HG02884 (cell line): Measurements from ENCODE around the gene GABBR2.
"Not testable (repeated sequence)": the region's sequence is repeated elsewhere in the genome, so short reads cannot be mapped to it uniquely, and the experiment has no call there.

Experiments
- ATAC-seq: cut with Tn5 transposase; IDR thresholded peaks from one replicate; pipeline ENCODE4 v1.9.1; 2021; ENCODE audit warnings: mild to moderate bottlenecking, moderate library complexity; ENCODE audit not compliant: unreplicated experiment

Gene GABBR2

DNA sequence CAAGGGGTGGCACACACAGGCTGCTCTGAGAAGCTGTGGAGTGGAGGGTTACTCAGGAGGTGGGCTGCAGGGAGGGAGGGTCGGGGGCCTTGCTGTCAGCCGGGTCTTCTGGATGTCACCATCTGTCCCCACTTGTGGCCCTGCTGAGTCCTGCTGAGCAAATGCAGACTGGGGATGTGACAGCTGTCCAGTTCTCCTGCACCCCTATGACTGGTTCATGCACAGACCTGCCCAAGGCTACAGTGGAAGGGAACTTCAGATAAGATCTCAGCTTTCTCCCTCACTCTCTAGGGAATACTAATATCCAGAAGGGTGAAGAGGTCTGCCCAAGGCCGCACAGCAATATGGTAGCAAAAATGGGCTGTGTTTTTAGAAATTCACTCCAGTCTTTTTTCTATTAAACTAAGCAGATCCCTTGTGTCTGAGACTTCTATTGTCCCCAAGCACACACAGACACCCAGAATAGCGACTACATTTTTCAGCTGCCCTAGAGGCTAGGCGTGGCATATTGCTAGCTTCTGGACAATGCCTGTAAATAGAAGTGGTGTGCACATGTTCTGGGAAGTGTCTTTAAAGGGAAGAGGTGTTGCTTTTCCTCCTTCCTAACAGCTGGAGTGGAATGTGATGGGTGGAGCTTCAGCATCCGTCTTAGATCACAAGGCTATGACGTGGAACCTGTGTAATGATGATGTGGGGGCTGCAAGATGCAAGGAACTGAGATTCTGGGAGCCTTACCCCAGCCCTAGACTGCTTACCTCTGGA lies 402.2 kb downstream of the GABBR2 start:
- ATAC-seq, result no peak

DNA sequence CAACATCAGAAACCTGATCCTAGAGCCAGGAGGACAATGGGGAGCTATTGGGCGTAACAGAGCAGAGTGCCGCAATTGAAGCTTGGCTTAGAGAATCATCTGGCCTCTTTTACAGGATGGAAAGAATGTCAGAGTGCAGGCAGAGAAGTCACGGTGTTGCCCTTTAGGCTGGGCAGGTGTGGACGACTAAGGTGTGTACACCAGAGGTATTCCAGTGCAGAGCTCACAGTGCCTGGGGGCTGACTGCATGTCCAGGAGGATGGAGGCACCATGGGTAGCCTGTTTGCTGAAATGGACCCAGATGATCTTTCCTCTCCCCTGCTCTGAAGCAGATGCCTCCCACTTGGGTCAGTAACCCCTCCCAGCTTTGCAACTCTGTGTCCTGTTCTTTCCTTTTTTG lies 404.4 kb downstream of the GABBR2 start:
- ATAC-seq, result no peak

DNA sequence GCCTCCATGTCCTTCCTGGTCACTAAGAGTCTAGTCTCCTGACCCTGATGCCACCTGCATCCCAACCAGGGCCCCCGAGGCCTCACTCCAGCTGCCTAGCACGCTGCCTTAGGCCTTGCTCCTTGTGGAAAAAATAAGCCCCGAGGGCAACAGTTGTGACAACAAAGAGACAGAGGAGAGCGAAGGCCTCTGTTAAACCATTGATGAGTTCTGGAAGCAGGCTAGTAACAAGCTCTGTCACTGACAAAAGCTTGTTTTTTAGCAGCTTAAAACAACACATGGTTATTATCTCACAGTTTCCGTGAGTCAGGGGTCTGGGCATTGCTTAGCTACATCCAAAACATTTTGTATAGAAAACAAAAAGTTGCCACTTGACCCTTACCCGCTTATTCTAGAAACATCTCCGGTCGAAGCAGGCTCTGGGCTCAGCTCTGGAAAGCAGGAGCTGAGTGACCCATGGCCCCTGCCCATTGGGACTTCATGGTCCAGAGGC lies 405.1 kb downstream of the GABBR2 start:
- ATAC-seq, result no peak

DNA sequence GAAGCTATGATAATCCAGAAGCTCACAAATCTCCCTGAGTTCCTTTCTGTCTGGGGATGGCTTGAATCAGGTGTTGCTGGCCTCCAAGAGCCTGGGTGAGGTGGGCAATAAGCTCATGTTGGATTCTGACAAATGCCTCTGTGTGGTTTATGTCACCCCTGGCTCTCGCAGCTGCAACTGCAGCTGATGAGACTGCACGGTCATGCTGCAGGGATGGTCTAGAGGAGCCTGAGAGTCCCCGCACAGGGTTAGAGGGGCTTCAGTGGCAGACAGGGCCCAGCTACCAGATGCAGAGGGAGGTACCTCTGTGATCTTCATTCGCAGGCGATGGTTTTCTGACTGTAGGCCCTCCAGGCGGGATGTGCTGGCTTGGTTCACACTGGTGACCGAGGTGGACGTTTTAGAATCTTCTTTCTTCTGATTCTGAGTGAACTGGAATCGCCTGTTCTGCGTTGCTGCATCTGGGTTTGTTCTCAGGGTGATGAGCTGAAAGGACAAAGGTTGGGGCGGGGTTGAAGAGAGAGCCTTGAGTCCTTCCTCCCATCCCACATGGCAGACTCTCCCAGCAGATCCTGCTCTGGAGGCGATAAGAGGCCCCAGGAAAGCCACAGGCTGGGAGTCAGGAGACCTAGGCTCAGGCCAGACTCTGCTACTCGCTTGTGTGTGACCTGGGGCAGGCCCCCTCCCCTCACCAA lies 405.6 kb downstream of the GABBR2 start:
- no peak for ATAC-seq

DNA sequence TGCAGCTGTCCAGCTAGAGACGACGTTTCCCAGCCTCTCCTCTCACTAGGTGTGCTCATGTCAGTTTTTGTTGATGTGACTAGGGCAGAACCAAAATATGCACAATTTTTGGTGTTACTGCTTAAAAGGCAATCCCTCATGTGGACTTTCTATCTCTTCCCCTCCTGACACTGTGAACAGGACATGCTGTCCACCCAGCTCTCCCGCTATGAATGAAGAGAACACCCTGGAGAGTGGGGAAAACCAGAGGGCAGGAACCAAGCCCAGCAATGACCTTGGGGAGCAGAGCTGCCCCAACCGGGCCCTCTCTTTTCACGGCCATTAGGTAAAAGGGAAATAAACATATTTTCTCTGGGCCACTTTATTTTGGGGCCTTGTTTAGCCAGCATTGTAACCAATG lies 406.6 kb downstream of the GABBR2 start:
- ATAC-seq, result no peak

DNA sequence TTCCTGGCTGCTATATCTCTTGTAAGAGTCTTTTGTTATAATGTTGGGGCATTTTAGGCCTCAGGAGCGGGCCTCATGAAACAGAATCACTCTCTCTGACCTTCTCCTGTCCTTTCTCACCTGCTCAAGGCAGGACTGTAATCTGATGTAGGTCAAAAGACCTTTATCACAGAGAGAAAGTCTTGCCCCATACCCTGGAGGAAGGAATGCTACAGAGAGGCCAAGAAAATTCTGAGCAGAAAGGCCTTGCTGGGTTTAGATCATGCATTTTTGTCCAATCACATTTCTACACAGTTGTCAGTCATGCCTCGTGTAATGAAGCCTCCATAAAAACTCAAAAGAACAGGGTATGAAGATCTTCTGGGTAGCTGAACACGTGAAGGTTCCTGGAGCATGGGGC lies 408.1 kb downstream of the GABBR2 start:
- no peak for ATAC-seq

DNA sequence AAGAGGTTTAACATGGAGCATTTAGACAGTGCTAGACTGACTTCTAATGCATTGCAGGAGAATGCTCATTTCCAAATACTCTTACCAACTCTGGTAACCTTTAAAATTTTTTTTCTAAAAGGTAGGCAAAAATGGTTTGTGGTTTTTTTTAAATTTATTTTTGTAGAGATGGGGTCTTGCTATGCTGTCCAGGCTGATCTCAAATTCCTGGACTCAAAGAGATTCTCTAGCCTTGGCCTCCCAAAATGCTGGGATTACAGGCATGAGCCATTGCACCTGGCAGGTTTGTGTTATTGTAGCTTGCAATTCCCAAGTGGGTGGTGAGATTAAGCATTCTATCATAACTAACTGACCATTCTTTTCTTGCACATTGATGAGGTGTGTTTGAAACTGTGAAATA lies 410.3 kb downstream of the GABBR2 start:
- no peak for ATAC-seq

DNA sequence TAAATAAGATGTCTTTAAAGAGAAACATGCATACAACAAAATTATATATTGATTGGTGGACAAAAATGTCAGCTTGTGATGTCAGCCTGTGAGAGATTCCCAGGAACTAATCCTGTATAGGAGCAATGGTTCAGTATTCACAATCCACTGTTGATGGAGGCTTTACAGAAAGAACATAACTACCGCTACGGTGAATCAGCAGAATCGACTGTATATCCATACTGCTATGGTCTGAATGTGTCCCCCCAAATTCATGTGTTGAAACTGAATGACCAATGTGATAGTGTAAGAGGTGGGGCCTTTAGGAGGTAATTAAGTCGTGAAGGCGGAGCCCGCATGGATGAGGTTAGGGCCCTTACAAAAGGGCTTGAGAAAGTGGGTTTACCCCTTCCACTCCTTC lies 412.9 kb downstream of the GABBR2 start:
- ATAC-seq, result no peak

DNA sequence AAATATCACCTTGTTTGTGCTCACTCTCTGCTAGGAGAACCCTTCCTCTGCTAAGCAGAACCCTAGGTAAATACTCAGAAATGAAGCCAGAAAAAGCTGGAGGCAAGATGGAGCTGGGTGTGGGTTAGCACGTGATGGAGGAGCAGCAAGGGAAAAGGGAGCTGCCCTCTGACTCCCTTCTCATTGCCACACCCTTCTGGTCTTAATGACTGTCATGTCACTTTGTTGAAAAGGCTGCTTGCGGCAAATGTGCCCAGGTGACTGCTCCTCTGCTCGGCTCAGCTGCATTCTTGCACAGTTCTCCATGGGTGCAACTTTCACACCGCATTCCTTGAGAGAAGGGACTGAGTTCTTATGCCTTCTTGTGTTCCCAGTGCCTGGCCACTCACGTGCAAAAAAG lies 416.9 kb downstream of the GABBR2 start:
- ATAC-seq, result no peak

DNA sequence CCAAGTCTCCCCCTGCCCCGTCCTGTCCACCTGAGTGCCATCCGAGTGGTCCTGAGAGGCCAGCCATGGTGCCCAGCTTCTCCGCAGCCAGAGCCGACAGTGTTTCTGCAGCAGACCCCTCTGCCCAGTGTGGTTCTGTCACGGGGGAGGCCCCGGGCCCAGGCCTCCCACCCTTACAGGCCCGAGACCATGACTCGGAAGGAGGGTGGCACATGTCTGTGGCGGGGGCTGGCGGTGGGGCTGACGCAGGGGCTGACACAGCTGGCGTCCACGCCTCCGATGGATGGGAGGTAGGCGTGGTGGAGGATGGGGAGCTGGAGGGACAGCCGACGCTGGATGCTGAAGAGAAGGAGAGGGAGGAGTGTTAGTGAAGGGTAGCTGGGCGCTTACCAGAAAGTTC lies 418.3 kb downstream of the GABBR2 start:
- no peak for ATAC-seq

DNA sequence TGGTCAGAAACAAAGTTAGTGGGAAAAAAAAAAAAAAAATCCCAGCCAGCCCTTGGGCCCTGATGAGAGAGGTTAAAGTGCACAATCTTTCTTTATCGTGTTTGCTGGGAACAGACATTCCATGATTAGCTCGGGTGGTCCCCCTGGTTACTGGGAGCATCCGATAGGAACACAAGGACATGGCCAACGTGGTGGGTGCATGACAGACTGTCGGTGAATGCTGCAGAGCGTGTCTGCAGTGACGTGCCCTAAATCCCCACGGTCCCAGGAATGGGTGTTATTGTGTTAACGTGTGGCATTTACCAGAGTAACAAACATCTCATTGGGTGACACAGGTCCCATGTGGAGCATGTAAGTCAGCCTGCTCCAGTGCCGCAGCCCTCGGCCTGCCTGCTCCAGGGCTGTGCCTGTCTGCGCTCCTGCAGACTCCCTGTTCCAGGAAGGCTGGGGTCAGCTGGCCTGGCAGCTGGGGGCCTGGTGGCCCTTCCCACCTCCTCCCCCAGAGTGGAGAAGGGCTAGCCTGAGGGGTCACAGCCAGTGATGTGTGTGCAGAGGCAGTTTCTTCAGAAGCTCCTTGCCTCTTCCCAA lies 419.0 kb downstream of the GABBR2 start:
- no peak for ATAC-seq

DNA sequence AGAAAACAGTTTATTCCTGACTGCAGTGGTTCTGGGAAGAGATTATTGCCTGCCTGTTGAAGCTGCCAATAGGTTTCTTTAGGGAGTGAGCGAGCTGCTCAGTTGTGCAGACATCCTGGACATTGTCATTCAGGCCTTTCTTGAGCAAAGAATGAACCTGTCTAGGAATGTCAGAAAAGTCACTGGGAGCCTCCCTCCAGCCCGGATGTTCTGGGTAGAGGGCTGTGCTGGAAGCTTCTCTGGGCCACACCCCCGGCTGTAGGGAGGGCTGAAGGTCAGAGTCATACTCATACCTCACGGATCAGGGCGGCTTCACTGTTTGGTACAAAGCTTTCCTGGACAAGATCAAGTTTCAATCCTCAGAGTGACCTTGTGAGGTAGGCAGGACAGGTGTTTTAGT lies 419.9 kb downstream of the GABBR2 start:
- no peak for ATAC-seq

DNA sequence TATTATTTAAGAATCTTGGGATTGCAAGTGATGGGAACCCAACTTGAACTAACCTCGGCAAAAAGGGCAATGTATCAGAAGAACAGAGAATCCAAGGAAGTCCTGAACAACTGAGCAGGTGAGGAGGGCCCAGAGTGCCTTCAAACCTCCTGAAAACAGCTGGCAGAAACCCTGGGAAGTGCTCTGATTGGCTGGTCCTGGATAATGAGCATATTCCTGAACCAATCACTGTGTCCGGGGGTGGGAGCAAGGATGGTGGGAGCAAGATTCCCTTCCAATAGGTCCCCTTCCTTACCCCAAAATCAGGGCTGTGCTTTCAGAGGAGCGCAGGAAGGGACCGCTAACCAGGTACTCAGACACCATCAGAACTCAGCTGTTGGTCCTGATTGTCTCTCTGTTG lies 421.4 kb downstream of the GABBR2 start:
- ATAC-seq, result no peak

DNA sequence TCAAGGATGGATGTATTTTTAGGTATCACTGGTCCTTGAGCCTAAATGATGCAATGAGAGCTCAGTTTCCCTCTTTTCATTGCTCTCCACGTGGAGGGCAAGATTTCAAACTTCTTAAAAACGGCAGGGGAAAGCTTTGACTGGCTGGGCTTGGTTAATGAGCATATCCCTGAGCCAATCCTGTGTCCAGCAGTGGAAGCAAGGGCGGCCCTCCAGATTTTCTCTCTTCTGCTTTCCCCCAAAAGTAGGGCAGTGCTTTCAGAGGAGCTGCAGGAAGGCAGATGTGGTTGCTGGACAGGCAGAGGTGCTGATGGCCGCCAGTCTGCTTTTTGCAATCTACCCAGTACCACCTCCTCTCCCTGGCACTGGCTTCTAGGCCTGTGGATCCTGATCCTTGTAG lies 423.3 kb downstream of the GABBR2 start:
- ATAC-seq, result no peak

DNA sequence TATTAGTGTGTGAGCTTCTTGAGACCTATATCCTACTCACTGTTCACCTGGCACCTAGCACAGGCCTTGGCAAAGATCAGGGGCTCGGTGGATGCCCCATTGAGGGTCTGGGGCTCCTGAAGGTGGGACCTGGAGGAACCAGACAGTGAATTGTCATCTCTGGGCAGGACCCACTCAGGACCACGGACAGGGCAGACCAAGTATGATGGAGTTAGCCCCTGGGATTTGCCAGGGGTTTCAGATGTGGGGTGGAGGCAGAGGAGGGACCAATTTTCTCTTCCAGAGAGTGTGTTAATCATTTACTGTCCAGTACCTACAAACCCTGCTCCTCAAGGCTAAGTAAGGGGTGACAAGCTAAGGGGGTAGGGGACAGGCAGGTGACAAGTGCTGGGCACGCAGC lies 424.0 kb downstream of the GABBR2 start:
- ATAC-seq, result no peak

DNA sequence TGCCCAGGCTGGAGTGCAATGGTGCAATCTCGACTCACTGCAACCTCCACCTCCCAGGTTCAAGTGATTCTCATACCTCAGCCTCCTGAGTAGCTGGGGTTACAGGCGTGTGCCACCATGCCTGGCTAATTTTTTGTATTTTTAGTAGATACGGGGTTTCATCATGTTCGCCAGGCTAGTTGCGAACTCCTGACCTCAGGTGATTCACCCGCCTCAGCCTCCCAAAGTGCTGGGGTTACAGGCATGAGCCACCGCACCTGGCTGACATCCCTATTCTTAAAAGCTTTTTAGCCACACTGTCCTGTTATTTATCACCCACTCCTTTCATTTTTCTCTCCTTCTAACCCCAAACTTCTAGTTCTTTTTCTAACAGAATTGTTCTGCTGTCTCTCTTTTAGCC lies 425.6 kb downstream of the GABBR2 start:
- ATAC-seq, result not testable (repeated sequence)

DNA sequence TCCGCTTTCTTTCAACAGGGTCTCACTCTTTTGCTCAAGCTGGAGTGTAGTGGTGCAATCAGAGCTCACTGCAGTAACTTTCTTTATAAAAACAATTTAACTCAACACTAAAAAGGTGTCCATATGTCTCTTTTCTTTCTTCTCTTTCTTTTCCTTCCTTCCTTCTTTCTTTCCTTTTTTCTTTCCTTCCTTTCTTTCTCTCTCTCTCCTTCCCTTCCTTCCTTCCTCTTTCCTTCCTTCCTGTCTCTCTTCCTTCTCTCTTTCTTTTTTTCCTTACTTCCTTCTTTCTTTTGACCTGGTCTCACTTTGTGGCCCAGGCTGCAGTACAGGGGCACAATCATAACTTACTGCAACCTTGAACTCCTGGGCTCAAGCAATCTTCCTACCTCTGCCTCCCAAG lies 427.5 kb downstream of the GABBR2 start:
- no peak for ATAC-seq

DNA sequence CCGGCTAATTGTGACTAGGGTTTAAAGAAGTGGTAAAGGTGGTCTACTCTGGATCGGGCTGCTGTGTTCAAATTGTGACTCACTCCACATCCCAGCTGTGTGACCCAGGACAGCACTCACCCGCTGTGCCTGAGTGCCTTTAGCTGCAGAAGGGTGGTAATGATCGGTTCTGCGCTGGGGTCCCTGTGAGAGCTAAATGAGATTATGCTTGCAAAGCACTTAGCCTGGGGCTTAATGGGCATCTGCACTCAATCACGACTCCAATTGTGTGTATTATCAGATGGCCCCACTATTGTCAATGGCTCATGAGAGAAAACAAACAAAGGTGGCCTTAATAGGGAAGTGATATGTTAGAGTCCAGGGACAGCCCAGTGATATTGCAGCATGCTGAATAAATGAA lies 428.2 kb downstream of the GABBR2 start:
- no peak for ATAC-seq

DNA sequence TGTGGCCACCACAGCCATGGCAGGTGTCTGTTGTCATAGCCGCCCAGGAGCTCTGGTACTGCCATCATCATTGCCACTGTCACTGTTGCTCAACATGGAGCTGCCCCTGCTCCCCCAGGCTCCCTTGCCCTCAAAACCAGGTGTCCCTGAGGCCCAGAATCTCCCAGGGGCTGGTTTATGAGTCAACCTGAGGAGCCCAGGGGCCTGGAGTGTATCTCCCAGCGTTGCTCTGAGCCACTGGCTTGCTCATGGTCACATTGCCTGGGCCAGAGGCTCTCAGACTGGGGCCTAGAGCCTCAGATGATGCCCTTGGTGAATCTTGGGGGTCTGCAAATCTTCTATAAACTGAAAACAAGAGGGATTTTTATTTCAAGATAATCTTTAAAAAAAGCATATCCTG lies 428.6 kb downstream of the GABBR2 start:
- no peak for ATAC-seq

DNA sequence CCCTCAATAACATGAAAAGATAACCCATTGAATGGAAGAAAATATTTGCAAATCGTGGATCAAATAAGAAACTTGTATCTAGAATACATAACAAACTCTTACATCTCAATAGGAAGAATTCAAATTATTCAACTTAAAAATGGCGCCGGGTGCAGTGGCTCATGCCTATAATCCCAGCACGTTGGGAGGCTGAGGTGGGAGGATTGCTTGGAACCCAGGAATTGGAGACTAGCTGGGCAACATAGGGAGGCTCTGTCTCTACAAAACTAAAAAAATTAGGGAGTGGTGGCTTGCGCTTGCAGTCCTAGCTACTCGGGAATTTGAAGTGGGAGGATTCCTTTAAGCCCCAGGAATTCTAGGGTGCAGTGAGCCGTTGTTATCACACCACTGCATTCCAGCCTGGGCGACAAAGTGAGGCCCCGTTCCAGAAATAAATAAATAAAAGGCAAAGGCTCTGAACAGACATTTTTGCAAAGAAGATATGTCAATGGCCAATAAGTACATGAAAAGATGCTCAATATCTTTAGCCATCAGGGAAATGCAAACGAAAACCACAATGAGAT lies 431.7 kb downstream of the GABBR2 start:
- ATAC-seq, result no peak

DNA sequence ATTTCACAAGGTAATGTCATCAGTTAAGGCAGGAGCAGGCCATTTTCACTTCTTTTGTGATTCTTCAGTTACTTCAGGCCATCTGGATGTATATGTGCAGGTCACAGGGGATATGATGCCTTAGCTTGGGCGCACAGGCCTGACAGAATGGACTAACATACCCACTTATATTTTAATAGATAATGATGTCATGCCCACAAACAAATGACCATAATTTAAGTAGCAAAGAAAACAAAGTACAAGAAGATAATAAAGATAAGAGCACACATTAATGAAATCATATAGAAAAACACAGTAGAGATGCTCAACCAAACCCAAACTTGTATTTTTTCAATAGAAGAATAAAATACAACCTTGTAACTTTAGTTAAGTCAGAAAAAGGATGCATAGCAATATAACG lies 433.6 kb downstream of the GABBR2 start:
- ATAC-seq, result no peak

DNA sequence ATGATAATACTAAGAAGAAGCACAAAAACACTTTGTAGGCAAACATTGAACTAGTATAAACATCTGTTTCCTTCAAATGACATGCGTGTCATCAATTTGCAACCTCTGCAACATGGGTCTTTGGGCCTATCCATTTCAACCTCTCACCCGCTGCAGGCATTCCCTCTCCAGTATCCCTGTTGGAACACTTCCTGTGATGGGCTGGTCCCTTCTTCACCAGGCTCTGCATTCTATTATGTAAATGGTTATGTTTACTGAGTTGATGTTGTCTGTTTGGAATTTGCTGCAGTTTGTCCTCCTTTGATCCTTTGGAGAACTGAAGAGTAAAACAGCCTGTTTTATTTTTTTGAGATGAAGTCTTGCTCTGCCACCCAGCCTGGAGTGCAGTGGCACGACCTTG lies 436.7 kb downstream of the GABBR2 start:
- no peak for ATAC-seq
